AG09319 (cell line): ENCODE data around the gene SLC49A3.
A peak's percentile ranks its signal among the peaks of the same experiment; 100 is the strongest.
"Not testable (repeated sequence)": the region's sequence is repeated elsewhere in the genome, so short reads cannot be mapped to it uniquely, and the experiment has no call there.

Experiments used
- DNase-seq: peaks from one replicate; pipeline ENCODE4 v3.0.0-alpha.2; 2010; ENCODE audit warnings: low read depth; ENCODE audit errors: extremely low read depth
- CTCF ChIP-seq: IDR thresholded peaks from 2 replicates; pipeline ENCODE4 v1.5.1; 2011; ENCODE audit warnings: low read depth, mild to moderate bottlenecking, inconsistent platforms, low read length, moderate library complexity

SLC49A3 gene

GRCh38 chr4:732486-732885 is 43.5 kb upstream of the SLC49A3 start:
- DNase-seq = no peak
- TF ChIP-seq CTCF = no peak

GRCh38 chr4:731954-732353 is 43.0 kb upstream of the SLC49A3 start:
- not testable (repeated sequence) for DNase-seq

- DNase-seq = not testable (repeated sequence)
These were observed 42.3 kb upstream of the SLC49A3 start for GRCh38 chr4:730946-731904.

GRCh38 chr4:730511-730910 is 41.6 kb upstream of the SLC49A3 start:
- TF ChIP-seq CTCF = no peak
- no peak for DNase-seq

- no peak for DNase-seq
- no peak for TF ChIP-seq CTCF
These were observed 40.7 kb upstream of the SLC49A3 start for GRCh38 chr4:729336-730315.

GRCh38 chr4:727576-727975 is 38.6 kb upstream of the SLC49A3 start:
- no peak for DNase-seq
- no peak for TF ChIP-seq CTCF

- no peak for TF ChIP-seq CTCF
- DNase-seq = no peak
These were observed 37.9 kb upstream of the SLC49A3 start for GRCh38 chr4:726838-727237.

- no peak for TF ChIP-seq CTCF
- DNase-seq = peak; percentile 24
These were observed 37.4 kb upstream of the SLC49A3 start for GRCh38 chr4:726235-726787.
